ENCODE results near the gene NAA15.
"Not testable (repeated sequence)": the region's sequence is repeated elsewhere in the genome, so short reads cannot be mapped to it uniquely, and the experiment has no call there.

The NAA15 gene

DNA sequence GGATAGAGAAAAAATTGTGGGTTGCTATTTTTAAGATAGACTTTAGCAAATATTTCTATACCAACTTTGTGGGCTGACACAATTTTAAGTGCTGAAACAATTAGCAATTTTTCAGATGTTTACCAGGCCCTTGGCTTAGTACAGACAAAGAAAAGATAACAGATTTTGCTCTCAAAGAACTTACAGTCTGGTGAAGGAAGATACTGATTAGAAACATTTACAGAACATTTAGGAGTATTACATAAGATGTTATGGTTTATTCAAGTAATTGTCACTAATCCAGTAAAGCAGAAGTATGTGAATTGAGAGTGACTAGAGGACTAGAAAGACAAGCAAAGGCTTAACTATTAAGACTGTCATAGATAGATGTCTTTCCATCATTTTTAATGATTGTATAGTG lies 36.3 kb downstream of the NAA15 start:
- DNase-seq (ENCODE audit: low read depth in 3 of 3, low spot score in 1 of 3): no peak

- DNase-seq (ENCODE audit: low read depth in 3 of 3, low spot score in 1 of 3): no peak
Measured at GRCh38 chr4:139361301-139361700, 60.0 kb downstream of the NAA15 start.

DNA sequence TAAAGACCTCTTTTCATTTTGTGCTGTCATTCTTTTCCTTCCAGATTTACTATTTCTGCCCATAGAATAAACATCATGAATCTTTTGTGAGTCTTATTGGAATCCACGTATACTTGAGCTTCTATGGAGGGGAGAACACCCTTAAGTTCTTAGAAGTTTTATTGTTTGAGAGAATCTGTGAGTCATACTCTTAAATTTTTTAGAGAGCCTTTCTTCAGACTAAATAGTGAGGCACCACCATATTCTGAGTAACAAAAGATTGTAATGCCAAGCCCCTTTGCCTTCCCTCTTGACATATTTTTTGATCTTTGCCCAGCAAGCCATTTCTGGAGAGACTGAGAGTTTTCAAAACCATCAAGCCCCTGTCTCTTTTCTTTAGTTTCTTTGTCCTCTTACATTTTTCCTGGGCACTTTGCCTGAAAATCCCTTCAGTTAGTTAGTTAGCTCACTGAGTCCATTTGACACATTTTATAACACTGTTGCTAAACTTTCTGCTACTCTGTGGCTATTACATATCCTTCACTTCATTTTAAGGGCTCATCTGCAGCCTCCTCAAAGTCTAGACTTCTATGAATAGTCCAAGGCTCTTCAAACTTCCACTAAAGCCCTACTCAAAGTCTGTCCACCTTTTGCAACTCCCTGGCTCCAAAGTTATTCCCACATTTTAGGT lies 66.3 kb downstream of the NAA15 start:
- no peak for DNase-seq (ENCODE audit: low read depth in 3 of 3, low spot score in 1 of 3)

- DNase-seq (ENCODE audit: low read depth in 3 of 3, low spot score in 1 of 3): no peak
Measured at GRCh38 chr4:139368998-139369397, 67.7 kb downstream of the NAA15 start.

- no peak for DNase-seq (ENCODE audit: low read depth in 3 of 3, low spot score in 1 of 3)
Measured at GRCh38 chr4:139374251-139374650, 72.9 kb downstream of the NAA15 start.

DNA sequence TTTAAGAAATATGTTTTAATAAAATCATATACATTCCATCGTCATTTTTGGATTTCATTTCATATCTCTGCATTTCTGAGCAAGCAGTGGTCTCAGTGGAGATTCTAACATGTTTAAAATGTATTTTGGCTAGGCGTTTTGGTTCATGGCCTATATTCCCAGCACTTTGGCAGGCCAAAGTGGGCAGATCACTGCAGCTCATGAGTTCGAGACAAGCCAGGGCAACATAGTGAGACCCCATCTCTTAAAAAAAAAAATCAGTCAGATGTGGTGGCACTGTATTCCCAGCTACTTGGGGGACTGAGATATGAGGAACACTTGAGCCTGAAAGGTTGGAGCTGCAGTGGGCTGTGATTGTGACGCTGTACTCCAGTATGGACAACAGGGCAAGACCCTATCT lies 85.1 kb downstream of the NAA15 start:
- DNase-seq (ENCODE audit: low read depth in 3 of 3, low spot score in 1 of 3): no peak

- no peak for DNase-seq (ENCODE audit: low read depth in 3 of 3, low spot score in 1 of 3)
Measured at GRCh38 chr4:139389102-139389501, 87.8 kb downstream of the NAA15 start.

DNA sequence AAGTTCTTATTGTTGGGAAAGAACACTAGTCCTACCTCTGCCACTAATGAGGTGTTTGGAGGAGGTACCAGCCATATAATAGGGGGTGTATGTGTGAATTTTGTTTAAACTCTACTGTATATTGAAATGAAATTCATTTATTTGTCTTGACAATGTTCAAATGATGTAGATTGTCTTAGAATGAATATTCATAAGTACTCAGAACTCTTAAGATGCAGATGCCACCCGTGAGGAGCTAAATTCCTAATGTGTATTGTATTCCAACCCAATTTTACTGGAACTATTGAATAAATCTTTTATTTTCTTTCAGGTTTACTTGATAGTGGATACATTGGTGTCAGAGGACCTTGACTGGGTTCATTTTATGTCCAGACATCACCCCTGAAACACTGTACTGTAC lies 88.7 kb downstream of the NAA15 start:
- no peak for DNase-seq (ENCODE audit: low read depth in 3 of 3, low spot score in 1 of 3)

- no peak for DNase-seq (ENCODE audit: low read depth in 3 of 3, low spot score in 1 of 3)
Measured at GRCh38 chr4:139391731-139392130, 90.4 kb downstream of the NAA15 start.

DNA sequence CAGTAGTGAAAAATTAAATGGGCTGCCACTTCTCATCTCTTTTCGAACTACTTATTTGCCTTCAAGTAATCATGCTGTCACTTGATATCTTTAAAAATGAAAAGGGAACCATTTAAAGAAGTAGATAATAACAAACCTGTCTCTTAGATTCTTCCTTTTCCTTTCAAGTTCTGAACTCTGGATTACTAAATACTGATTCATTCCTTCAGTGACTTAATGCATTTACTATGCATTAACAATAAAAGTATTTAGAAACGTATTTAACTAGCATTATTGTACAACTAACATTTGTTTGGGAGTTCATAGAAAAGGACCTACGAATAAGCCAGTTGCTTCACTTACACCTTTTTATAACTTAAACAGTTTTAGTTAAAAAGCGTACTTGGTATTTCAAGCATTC lies 91.5 kb downstream of the NAA15 start:
- DNase-seq (ENCODE audit: low read depth in 3 of 3, low spot score in 1 of 3): no peak

- no peak for DNase-seq (ENCODE audit: low read depth in 3 of 3, low spot score in 1 of 3)
Measured at GRCh38 chr4:139401368-139401767, 100.1 kb downstream of the NAA15 start.

GRCh38 chr4:139402436-139402835 lies 101.1 kb downstream of the NAA15 start:
- DNase-seq (ENCODE audit: low read depth in 3 of 3, low spot score in 1 of 3): no peak

DNA sequence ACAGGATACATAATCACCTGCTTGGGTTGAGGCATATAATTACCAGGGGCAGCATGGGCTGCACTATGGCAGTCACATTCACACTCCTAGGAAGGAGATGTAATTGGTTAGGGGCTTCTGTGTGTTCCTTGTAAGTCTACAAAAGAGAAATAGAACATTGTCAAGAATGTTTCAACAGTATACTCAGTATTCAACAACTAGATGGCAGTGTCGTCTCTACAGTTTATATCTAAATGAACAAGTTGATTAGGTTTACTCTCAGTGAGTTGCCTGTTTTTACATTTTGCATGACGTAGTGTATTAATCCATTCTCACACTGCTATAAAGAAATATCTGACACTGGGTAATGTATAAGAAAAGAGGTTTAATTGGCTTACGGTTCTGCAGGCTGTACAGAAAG lies 102.2 kb downstream of the NAA15 start:
- no peak for DNase-seq (ENCODE audit: low read depth in 3 of 3, low spot score in 1 of 3)

DNA sequence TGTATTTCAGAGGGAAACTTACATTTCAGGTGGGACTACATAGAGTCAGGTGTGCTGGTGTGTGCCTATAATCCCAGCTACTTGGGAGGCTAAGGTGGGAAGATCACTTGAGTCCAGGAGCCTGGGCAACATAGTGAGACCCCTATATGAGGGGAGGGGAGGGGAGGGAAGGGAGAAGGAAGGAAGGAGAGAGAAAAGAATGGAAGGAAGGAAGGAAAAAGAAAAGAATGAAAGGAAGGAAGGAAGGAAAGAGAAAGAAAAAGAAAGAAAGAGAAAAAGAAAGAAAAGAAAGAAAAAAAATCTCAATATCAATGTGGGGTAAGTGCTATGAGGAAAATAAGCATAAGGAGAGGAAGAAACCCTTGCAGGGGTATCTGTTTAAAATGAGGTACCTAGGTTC lies 109.0 kb downstream of the NAA15 start:
- no peak for DNase-seq (ENCODE audit: low read depth in 3 of 3, low spot score in 1 of 3)

GRCh38 chr4:139414671-139415210 lies 113.4 kb downstream of the NAA15 start:
- not testable (repeated sequence) for DNase-seq (ENCODE audit: low read depth in 3 of 3, low spot score in 1 of 3)

DNA sequence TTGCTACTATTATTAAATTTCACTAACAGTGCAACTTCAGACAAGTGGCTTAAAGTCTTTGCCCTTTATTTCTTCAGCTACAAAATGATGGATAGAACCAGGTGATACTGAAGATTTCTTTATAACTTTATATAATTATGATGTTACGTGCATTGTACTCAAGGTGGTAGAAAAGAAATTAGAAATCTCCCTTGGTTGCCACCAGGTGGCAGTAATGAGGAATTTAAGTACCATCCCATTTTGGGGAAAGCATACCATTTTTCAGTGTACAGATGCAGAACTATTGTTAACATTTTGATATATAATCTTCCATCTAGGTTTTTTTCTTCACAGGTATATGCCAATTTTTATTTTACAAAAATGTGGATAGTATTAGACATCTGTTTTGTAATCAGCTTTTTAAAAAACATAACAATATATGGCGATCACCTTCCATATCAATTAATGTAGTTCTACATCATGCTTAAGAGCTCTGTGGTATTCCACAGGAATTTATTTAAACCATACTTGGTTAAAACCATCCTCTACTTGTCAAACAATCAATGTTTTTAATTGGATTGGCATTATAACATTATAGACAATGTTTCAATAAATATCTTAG lies 114.9 kb downstream of the NAA15 start:
- DNase-seq (ENCODE audit: low read depth in 3 of 3, low spot score in 1 of 3): no peak

GRCh38 chr4:139419388-139419914 lies 118.1 kb downstream of the NAA15 start:
- no peak for DNase-seq (ENCODE audit: low read depth in 3 of 3, low spot score in 1 of 3)

- no peak for DNase-seq (ENCODE audit: low read depth in 3 of 3, low spot score in 1 of 3)
Measured at GRCh38 chr4:139420652-139421051, 119.3 kb downstream of the NAA15 start.

DNA sequence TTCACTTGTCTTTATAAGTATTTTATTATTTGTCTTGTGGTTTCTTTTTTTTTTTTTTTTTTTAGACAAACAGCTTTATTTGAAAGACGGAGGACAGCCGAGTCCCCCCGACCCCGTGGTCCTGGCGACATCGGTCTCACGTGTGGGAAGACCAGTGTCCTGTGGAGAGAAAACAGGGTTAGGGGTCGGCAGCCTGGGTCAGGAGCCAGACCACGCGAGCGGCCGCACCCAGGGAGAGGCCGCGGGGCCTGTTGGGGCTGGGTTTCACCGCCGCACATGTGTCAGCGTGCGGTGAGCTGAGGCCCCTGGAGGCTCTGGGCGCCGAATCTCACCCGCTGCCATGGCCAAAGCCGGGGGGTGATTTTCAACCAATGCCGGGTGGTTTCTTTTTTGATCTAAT lies 134.8 kb downstream of the NAA15 start:
- no peak for DNase-seq (ENCODE audit: low read depth in 3 of 3, low spot score in 1 of 3)

DNA sequence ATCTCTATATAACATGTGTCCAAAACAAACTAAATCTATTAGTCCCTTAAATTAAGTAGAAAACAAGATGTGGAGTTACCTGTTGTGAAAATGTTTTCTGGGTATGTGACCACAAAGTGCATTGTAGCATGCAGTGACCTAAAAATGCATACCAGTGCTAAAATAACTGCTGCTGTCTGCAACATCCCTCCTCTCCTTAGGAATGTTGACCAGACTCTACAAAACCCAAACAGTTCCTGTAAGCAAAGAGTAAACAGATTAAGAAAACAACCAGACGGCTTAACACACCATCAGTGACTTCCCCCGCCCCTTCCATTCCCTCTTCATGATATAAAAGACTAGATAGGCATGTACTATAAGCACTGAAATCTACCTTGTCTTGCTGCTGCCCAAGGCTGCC lies 136.8 kb downstream of the NAA15 start:
- no peak for DNase-seq (ENCODE audit: low read depth in 3 of 3, low spot score in 1 of 3)

- DNase-seq (ENCODE audit: low read depth in 3 of 3, low spot score in 1 of 3): no peak
Measured at GRCh38 chr4:139441029-139441428, 139.7 kb downstream of the NAA15 start.

DNA sequence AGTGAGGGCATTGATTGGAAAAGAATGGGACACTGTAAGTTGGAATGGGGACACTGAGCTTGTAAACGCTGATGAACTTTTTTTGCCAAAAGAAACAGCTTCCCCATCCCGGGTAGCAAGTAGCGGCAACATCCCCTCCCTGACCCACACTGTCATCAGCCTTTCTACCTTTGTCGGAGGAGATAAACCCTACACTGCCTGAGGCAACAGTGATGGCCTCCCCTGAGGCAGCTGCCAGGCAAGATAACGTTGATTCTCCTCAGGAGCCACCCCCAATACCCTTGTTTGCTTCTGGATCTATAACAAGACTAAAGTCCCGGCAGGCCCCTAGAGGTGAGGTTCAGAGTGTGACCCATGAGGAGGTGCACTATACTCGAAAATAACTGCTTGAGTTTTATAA lies 142.4 kb downstream of the NAA15 start:
- DNase-seq (ENCODE audit: low read depth in 3 of 3, low spot score in 1 of 3): no peak

DNA sequence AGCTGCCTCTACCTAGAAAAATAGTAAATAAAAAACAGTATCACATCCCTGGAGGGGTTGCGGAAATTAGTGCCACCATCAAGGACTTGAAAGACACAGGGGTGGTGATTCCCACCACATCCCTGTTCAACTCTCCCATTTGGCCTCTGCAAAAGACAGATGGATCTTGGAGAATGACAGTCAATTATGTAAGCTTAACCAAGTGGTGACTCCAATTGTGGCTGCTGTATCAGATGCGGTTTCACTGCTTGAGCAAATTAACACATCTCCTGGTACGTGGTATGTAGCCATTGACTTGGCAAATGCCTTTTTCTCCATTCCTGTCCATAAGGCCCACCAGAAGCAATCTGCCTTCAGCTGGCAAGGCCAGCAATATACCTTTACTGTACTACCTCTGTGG lies 143.6 kb downstream of the NAA15 start:
- DNase-seq (ENCODE audit: low read depth in 3 of 3, low spot score in 1 of 3): not testable (repeated sequence)

All from stimulated activated CD4-positive, alpha-beta T cell treated with anti-CD3 and anti-CD28 coated beads, TNF-alpha, amount 100 ng/mL, for 1 hour (primary cell).